DLD1 (cell line): ENCODE results near the gene PLEKHG2.

Source experiments
- in situ Hi-C: cut with HindIII; loops from 2 replicates; pipeline ENCODE4 v1.10.0; 2017; ENCODE audit warnings: low sequenced_read_pairs

The PLEKHG2 gene

DNA sequence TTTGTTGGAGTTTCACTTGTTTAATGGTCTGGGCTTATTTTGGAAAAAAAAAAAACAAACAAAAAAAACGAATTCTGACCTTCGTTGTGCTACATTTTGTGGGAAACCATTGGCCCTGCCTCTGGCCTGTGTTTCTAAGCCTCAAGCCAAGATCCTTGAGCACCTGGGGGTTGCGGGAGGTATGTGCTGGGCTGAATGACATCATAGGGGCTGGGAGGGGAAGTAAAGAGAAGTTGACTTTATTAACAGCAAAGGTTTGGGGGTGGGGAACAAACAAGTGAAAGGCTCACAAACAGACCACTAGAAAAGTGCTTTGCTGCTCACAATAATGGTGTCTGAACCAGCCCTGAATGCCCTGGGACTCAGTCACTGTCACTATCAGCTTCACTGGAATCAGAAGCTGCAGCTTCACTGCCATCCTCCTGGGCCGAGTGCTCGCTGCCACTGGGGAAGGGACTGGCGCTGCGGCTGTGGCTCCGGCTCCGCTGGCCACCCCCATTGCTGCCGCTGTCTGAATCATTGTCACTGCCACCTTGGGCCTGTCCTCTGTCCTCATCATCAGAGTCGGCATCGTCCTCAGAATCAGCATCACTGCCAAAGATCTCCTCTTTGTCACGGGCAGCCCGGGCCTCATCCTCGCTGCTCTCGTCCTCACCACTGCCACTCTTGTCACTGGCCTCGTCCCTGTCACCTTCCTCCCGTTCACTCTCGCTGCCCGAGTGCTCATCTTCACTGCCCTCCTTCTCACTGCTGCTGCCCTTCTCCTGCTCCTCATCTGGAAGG lies 26.6 kb upstream of the PLEKHG2 start:
- in situ Hi-C loops = no loop called here

GRCh38 chr19:39386557-39386956 lies 25.9 kb upstream of the PLEKHG2 start:
- in situ Hi-C loops = no loop called here

- in situ Hi-C loops = no loop called here
Observed at GRCh38 chr19:39388657-39389056, 23.8 kb upstream of the PLEKHG2 start.

- in situ Hi-C loops = no loop called here
Observed at GRCh38 chr19:39389631-39390414, 22.6 kb upstream of the PLEKHG2 start.

DNA sequence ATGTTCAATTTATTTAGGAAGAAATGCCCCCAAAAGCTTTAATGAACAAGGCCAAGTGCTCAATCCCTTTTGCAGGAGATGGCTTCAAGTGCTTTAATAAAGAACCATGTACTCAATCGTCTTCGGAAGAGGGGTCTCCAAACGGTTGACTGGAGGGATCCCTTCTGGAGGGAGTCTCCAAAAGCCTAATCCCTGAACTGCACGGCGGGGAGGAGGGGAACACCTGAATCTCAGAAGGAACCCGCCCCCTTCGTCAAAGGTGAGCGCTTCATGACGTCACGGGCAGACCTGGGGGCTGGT lies 22.1 kb upstream of the PLEKHG2 start:
- in situ Hi-C loops = no loop called here

- in situ Hi-C loops = no loop called here
Observed at GRCh38 chr19:39390751-39391437, 21.6 kb upstream of the PLEKHG2 start, which contains the start of the genes MED29 and PAF1. Gene MED29 (plus strand): TSS chr19:39391378. CDS start chr19:39391423, 45 bp downstream. Gene PAF1 (minus strand): TSS chr19:39391106. CDS start chr19:39390864, 242 bp downstream.

GRCh38 chr19:39397360-39398296 lies 14.8 kb upstream of the PLEKHG2 start:
- in situ Hi-C loops = no loop called here

DNA sequence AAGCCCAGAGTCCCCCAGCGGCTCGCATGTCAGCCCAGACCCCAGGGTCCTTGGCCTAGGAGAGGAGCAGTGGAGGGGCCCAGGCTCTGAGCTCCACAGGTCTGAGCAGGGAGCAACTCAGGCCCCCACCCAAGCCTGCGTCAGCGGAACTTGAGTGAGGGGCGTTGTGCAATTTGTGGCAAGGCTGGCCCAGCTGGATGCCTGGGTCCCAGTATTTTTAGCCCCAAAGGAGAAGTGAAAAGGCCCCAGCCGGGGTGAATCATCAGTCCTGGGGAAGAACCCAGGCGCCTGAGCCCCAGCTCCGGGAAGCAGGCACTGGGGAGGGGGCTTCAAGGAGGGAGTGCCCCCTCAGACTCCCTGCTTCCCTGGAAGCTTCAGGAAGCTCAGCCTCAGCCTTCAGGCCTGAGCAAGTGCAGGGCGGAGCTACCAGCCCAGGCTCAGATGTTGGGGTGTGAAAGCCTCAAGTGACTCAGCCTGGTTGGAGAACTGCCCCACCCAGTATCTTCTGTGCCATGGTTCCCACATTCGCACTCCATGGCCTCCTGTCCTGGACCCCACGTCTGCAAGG lies 14.1 kb upstream of the PLEKHG2 start:
- in situ Hi-C loops = no loop called here

- in situ Hi-C loops = no loop called here
Observed at GRCh38 chr19:39399668-39400050, 12.8 kb upstream of the PLEKHG2 start.

- in situ Hi-C loops = no loop called here
Observed at GRCh38 chr19:39400061-39400460, 12.4 kb upstream of the PLEKHG2 start.

DNA sequence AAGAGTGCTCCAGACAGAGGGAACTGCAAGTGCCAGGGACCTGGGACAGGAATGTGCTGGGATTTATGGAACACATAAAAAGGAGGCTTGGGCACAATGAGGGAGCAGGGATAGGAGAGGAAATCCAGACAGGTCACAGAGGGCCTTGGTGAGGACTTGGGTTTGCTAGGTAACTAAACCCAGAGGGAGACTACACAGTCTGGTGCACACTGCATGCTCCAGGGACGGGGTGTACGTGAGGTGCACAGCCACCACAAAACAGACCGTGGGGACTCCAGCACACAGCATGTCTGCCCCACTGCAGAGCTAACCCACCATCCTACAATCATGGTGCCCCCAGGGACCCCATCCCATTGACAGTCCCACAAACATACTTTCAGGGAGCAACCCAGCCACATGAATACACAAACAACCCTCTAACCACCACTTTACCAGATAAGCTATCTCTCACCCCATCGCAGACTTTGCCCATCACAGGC lies 11.4 kb upstream of the PLEKHG2 start:
- in situ Hi-C loops = no loop called here

DNA sequence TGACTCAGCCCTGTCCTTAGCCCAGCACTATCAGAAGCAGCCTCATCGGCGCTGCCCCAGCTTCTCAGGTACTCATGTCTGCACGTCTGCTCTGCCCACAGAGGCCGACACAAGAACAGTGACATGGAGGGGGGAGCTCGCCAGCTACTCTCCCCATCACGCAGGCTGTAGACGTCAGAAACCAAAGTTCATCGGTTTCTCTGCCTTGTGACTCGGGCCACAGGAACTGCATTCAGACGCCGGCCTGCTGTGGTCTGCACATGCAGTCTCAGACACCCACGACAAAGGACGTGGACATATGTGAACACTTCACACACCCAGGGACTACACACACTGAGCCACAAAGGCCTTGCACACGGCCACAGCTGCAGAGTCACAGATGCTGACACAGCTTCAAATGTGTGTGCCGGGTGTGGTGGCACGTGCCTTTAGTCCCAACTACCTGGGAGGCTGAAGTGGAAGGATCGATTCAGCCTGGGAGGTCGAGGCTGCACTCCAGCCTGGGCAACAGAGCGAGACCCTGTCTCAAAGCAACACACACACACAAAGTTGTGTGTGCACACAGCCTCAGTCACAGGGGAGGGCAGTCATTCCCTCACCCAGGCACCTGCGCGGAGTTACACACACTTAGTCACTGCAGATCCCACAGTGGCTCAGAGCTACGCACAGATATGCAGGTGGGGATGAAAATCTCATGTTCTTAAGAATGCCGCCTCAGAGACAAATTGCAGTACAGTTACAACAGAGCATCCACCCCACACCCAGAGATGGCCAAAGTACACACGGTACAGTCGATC lies 10.7 kb upstream of the PLEKHG2 start:
- in situ Hi-C loops = no loop called here

DNA sequence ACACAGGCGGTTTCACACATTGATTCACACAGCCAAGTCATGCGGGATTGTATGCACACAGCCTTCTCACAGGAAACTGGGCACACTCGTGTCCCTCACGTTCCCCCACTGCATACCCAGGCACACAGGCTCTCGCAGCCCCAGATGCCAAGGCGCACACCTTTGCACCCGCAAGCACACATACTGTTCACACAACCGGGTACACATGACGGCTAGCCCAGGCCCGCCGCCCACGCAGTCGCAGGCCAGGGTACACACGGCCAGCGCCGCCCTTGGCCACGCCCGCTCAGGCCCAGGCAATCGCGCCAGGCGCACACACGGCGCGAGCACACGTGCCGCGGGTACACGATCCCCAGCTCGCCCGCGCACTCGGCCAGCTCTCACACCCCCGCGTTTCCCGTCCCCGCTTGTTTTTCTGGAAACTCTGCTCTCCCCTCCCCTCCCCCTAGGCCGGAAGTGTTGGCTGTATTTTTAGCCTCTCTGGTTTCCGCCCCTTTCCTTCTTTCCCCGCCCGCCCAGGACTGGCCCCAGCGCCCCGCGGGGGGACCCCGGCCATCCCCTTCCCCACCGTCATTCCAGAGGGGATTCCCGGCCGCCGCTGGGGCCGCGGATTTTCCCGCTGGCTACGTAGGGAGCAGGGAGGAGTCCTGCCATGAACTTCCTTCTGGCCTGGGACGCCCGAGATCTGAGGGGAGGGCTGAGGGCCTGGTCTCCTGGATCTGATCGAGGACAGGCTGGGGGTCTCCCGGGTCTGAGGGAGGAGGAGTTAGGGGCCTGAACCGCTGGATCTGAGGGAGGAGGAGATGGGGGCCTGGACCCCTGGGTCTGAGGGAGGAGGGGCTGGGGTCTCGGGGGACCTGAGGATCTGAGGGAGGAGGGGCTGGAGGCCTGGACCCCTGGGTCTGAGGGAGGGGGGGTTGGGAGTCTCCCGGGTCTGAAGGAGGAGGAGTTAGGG lies 9.8 kb upstream of the PLEKHG2 start:
- in situ Hi-C loops = no loop called here

- in situ Hi-C loops = no loop called here
Observed at GRCh38 chr19:39403331-39404312, 8.8 kb upstream of the PLEKHG2 start.

- in situ Hi-C loops = no loop called here
Observed at GRCh38 chr19:39405261-39405957, 7.1 kb upstream of the PLEKHG2 start.

- in situ Hi-C loops = no loop called here
Observed at GRCh38 chr19:39405958-39406655, 6.4 kb upstream of the PLEKHG2 start.
